GM12878 (cell line): ENCODE data around the gene COL8A2. TPM values are rescaled to one million over a fixed set of nuclear protein-coding genes. Genes with fewer than 3 reads are reported as not detected.

Source experiments
- BMI1 ChIP-seq: fragments of 450-650 bp; IDR thresholded peaks from 2 replicates; pipeline ENCODE4 v1.6.1; 2016; ENCODE audit warnings: mild to moderate bottlenecking, moderate library complexity, borderline replicate concordance
- BRCA1 ChIP-seq: IDR thresholded peaks from 2 replicates; pipeline ENCODE4 v1.6.1; 2011; ENCODE audit warnings: low read depth, low read length, improper control_type of control experiment
- CBX3 ChIP-seq: fragments of 200-600 bp; sonication (generic); IDR thresholded peaks from 2 replicates; pipeline ENCODE4 v1.6.1; 2016; ENCODE audit warnings: low read depth, borderline replicate concordance
- CHD1 ChIP-seq: IDR thresholded peaks from 2 replicates; pipeline ENCODE4 v1.6.1; 2012; ENCODE audit warnings: low read depth, low read length, improper control_type of control experiment
- CHD4 ChIP-seq: fragments of 200-600 bp; sonication (generic); IDR thresholded peaks from 2 replicates; pipeline ENCODE4 v1.6.1; 2016; ENCODE audit warnings: mild to moderate bottlenecking
- E2F8 ChIP-seq: fragments of 450-650 bp; IDR thresholded peaks from 2 replicates; pipeline ENCODE4 v1.6.1; 2018; ENCODE audit warnings: mild to moderate bottlenecking, low read depth, moderate library complexity; ENCODE audit not compliant: partially characterized antibody
- EED ChIP-seq: sonication (generic); IDR thresholded peaks from 2 replicates; pipeline ENCODE4 v1.6.1; 2016; ENCODE audit warnings: antibody characterized with exemption, low read depth
- FOS ChIP-seq: IDR thresholded peaks from 3 replicates; pipeline ENCODE4 v1.6.1; 2011; ENCODE audit warnings: borderline replicate concordance; ENCODE audit not compliant: insufficient read length; ENCODE audit errors: extremely low read depth
- HDGF ChIP-seq: fragments of 450-650 bp; IDR thresholded peaks from 2 replicates; pipeline ENCODE4 v1.6.1; 2016; ENCODE audit warnings: antibody characterized with exemption
- MYB ChIP-seq: fragments of 150-350 bp; IDR thresholded peaks from 2 replicates; pipeline ENCODE4 v1.6.1; 2014; ENCODE audit warnings: mild to moderate bottlenecking, low read depth, low read length, borderline replicate concordance
- NFIC ChIP-seq: IDR thresholded peaks from 2 replicates; pipeline ENCODE4 v1.6.1; 2012; ENCODE audit warnings: low read depth, mild to moderate bottlenecking, inconsistent platforms, low read length, moderate library complexity
- NR2C1 ChIP-seq: fragments of 450-650 bp; IDR thresholded peaks from 2 replicates; pipeline ENCODE4 v1.6.1; 2017; ENCODE audit warnings: antibody characterized with exemption, mild to moderate bottlenecking, moderate library complexity
- NR2C2 ChIP-seq: IDR thresholded peaks from 2 replicates; pipeline ENCODE4 v1.6.1; 2011; ENCODE audit warnings: borderline replicate concordance, low read depth; ENCODE audit not compliant: control insufficient read depth, insufficient read length
- RELA ChIP-seq: fragments of 450-650 bp; IDR thresholded peaks from 2 replicates; pipeline ENCODE4 v1.8.0; 2014; ENCODE audit warnings: borderline replicate concordance; ENCODE audit not compliant: partially characterized antibody
- SPI1 ChIP-seq: IDR thresholded peaks from 2 replicates; pipeline ENCODE4 v1.6.1; 2011; ENCODE audit warnings: low read depth, mild to moderate bottlenecking, low read length, moderate library complexity, borderline replicate concordance; ENCODE audit not compliant: insufficient read depth
- WRNIP1 ChIP-seq: IDR thresholded peaks from 2 replicates; pipeline ENCODE4 v1.6.1; 2011; ENCODE audit warnings: low read depth, low read length, improper control_type of control experiment, borderline replicate concordance
- YY1 ChIP-seq: IDR thresholded peaks from 2 replicates; pipeline ENCODE4 v1.6.1; 2011; ENCODE audit warnings: low read depth, mild to moderate bottlenecking, low read length
- ZBTB40 ChIP-seq: fragments of 450-650 bp; IDR thresholded peaks from 2 replicates; pipeline ENCODE4 v1.6.1; 2016; ENCODE audit warnings: mild to moderate bottlenecking, moderate library complexity, borderline replicate concordance
- ZNF592 ChIP-seq: fragments of 450-650 bp; IDR thresholded peaks from 2 replicates; pipeline ENCODE4 v1.6.1; 2017; ENCODE audit warnings: mild to moderate bottlenecking, moderate library complexity
- polyA plus RNA-seq, 11 experiments: library from polyadenylated mRNA; depleted of rRNA in 4 of 11; unstranded in 6 of 11; stranded (reverse) in 5 of 11; fragments of >200 nt; fragmentation: Nextera tagmentation in 4 of 11; fragmentation: Illumina TruSeq in 1 of 11; extraction: Ambion mirVana in 4 of 11; extraction: Trizol in 1 of 11; gene quantifications; 1 replicate in 1 of 11; 2 replicates in 10 of 11; pipeline versions ENCODE4 v1.2.1 to v1.2.3, GENCODE V29; 2011 to 2016; ENCODE audit warnings: inconsistent platforms in 2 of 11, missing spikeins in 2 of 11, low read depth in 1 of 11
- total RNA-seq, 4 experiments: library from RNA; depleted of rRNA in 3 of 4; stranded (reverse); fragments of >200 nt in 3 of 4; fragmentation: Illumina TruSeq in 1 of 4; extraction: Trizol in 1 of 4; gene quantifications; 2 replicates each; pipeline versions ENCODE4 v1.2.1 to v1.2.3, GENCODE V29; 2013 to 2021

Gene COL8A2
- total and polyA plus RNA-seq, 10 of the 15 experiments (the other 5 are each of a cell fraction or from before 2014, with no cell fraction given): 0.01 TPM; not detected in 9

GRCh38 chr1:36156329-36157114 is 31.5 kb upstream of the COL8A2 start (continued):
- TF ChIP-seq ZNF592 (no peak), EED (no peak), ZBTB40 (no peak), BMI1 (no peak), NR2C2 (no peak), BRCA1 (no peak), FOS (no peak), MYB (no peak), SPI1 (no peak), CHD4 (no peak), NR2C1 (no peak), HDGF (no peak), E2F8 (no peak), CBX3 (no peak), WRNIP1 (no peak), YY1 (peak; percentile 9), CHD1 (no peak), RELA (peak; percentile 11), NFIC (no peak)
